Tibial nerve (tissue), 4 donors: Measurements from ENCODE around the gene SLC28A3. TPM values are rescaled to one million over a fixed set of nuclear protein-coding genes. Genes with fewer than 3 reads are reported as not detected.

ENCODE experiments used
- DNase-seq, 2 donors: peaks; one replicate each; pipeline ENCODE4 v3.0.0-alpha.2; 2019; ENCODE audit warnings: low spot score in 2 of 2
- H3K27ac ChIP-seq, 4 donors: fragments of 200-600 bp; sonication (generic) in 3 of 4; one replicate each; pipeline ENCODE4 v1.5.1; 2017 to 2019; ENCODE audit warnings: mild to moderate bottlenecking in 1 of 4
- H3K27me3 ChIP-seq, 2 donors: fragments of 200-600 bp; sonication (generic) in 1 of 2; one replicate each; pipeline versions ENCODE4 v1.5.1 to v1.6.0; 2017 to 2019
- H3K36me3 ChIP-seq, 3 donors: fragments of 200-600 bp; sonication (generic); one replicate each; pipeline ENCODE4 v1.5.1; 2018 to 2019
- H3K4me1 ChIP-seq, 4 donors: fragments of 200-600 bp; sonication (generic) in 3 of 4; one replicate each; pipeline ENCODE4 v1.5.1; 2017 to 2019
- H3K4me3 ChIP-seq, 4 donors: fragments of 200-600 bp; sonication (generic) in 3 of 4; one replicate each; pipeline ENCODE4 v1.5.1; 2017 to 2019; ENCODE audit warnings: mild to moderate bottlenecking in 1 of 4, moderate library complexity in 1 of 4
- H3K9me3 ChIP-seq, 4 donors: fragments of 200-600 bp; sonication (generic) in 3 of 4; one replicate each; pipeline ENCODE4 v1.5.1; 2017 to 2019
- CTCF ChIP-seq, 5 experiments: fragments of 200-600 bp in 3 of 5; fragments of 450-650 bp in 2 of 5; sonication (generic) in 3 of 5; IDR thresholded peaks; one replicate each; pipeline ENCODE4 v1.5.1; 2016 to 2019; ENCODE audit warnings: antibody characterized with exemption in 5 of 5, mild to moderate bottlenecking in 3 of 5, moderate library complexity in 2 of 5
- EP300 ChIP-seq, 2 donors: sonication (generic); formaldehyde crosslinking; IDR thresholded peaks; one replicate each; pipeline ENCODE4 v1.6.1; 2017; ENCODE audit warnings: antibody characterized with exemption in 2 of 2, mild to moderate bottlenecking in 1 of 2
- POLR2A ChIP-seq, 2 donors: fragments of 450-650 bp; IDR thresholded peaks; one replicate each; pipeline ENCODE4 v1.6.1; 2017; ENCODE audit warnings: antibody characterized with exemption in 2 of 2, mild to moderate bottlenecking in 2 of 2, moderate library complexity in 2 of 2
- WGBS, 2 donors: methylation state at CpG; one replicate each; pipeline ENCODE4 v1.1.5; 2018; 5-methylcytosine and 5-hydroxymethylcytosine counted together
- total RNA-seq, 4 donors: library from RNA; depleted of rRNA; stranded (reverse); fragments of >200 nt; gene quantifications; one replicate each; pipeline ENCODE4 v1.1.0, GENCODE V29; 2016

Gene SLC28A3
- total RNA-seq, 4 donors from 2014 or later, result 0.44 TPM; not detected in 3

- WGBS, 2 donors, result 44% methylated on average over 2 of the region's 2 CpGs
- Histone ChIP-seq H3K27me3 (no peaks in the 10 kb centered on the region), H3K4me3 (no peak overlapping the region), H3K9me3 (no peaks in the 10 kb centered on the region), H3K27ac (no peak overlapping the region), H3K36me3 (no peaks in the 10 kb centered on the region), H3K4me1 (peaks cover 0 to 4% (median 0%) of the 10 kb centered on the region in 4 donors)
- DNase-seq, result no peak
- no peak for TF ChIP-seq CTCF (IDR thresholded peaks at IDR 0.05)
- no peak for TF ChIP-seq POLR2A (IDR thresholded peaks at IDR 0.05)
- TF ChIP-seq EP300 (IDR thresholded peaks at IDR 0.05), result no peak
Observed at GRCh38 chr9:84314306-84314705, 26.3 kb downstream of the SLC28A3 start.

- DNase-seq, result no peak
- 63% methylated on average over 2 of the region's 2 CpGs for WGBS, 2 donors
Observed at GRCh38 chr9:84310883-84311282, 29.7 kb downstream of the SLC28A3 start.

GRCh38 chr9:84305497-84306131, 34.9 kb downstream of the SLC28A3 start:
- Histone ChIP-seq H3K4me1 (peaks cover 0 to 13% (median 0%) of the 10 kb centered on the region in 4 donors), H3K36me3 (no peaks in the 10 kb centered on the region), H3K4me3 (no peak overlapping the region), H3K9me3 (no peaks in the 10 kb centered on the region), H3K27ac (no peak overlapping the region), H3K27me3 (no peaks in the 10 kb centered on the region)
- WGBS, 2 donors, result 67 to 74% methylated on average over 5 of the region's 5 CpGs
- TF ChIP-seq CTCF (IDR thresholded peaks at IDR 0.05) (no peak), EP300 (IDR thresholded peaks at IDR 0.05) (no peak), POLR2A (IDR thresholded peaks at IDR 0.05) (no peak)
- DNase-seq, result no peak

More at GRCh38 chr9:84310883-84311282, 29.7 kb downstream of the SLC28A3 start:
- TF ChIP-seq CTCF (IDR thresholded peaks at IDR 0.05) (no peak), POLR2A (IDR thresholded peaks at IDR 0.05) (no peak), EP300 (IDR thresholded peaks at IDR 0.05) (no peak)
- Histone ChIP-seq H3K9me3 (no peaks in the 10 kb centered on the region), H3K27me3 (no peaks in the 10 kb centered on the region), H3K27ac (no peak overlapping the region), H3K4me3 (no peak overlapping the region), H3K36me3 (no peaks in the 10 kb centered on the region), H3K4me1 (peaks cover 0 to 4% (median 0%) of the 10 kb centered on the region in 4 donors)

- Histone ChIP-seq H3K27ac (no peak overlapping the region), H3K27me3 (no peaks in the 10 kb centered on the region), H3K4me1 (peaks cover 0 to 13% (median 0%) of the 10 kb centered on the region in 4 donors), H3K9me3 (no peaks in the 10 kb centered on the region), H3K36me3 (no peaks in the 10 kb centered on the region), H3K4me3 (no peak overlapping the region)
- no peak for DNase-seq
- 45 to 48% methylated on average over 1 of the region's 1 CpG for WGBS, 2 donors
- TF ChIP-seq POLR2A (IDR thresholded peaks at IDR 0.05), result no peak
- TF ChIP-seq EP300 (IDR thresholded peaks at IDR 0.05), result no peak
- no peak for TF ChIP-seq CTCF (IDR thresholded peaks at IDR 0.05)
Observed at GRCh38 chr9:84304166-84304565, 36.4 kb downstream of the SLC28A3 start.

GRCh38 chr9:84303061-84303460, 37.5 kb downstream of the SLC28A3 start:
- H3K9me3 ChIP-seq, result no peaks in the 10 kb centered on the region
- DNase-seq, result no peak
- no peak overlapping the region for H3K4me3 ChIP-seq
- H3K27ac ChIP-seq, result no peak overlapping the region
- WGBS, 2 donors, result 87 to 91% methylated on average over 4 of the region's 4 CpGs
- H3K4me1 ChIP-seq, result peaks cover 0 to 13% (median 0%) of the 10 kb centered on the region in 4 donors
- no peaks in the 10 kb centered on the region for H3K36me3 ChIP-seq
- no peaks in the 10 kb centered on the region for H3K27me3 ChIP-seq
- no peak for TF ChIP-seq POLR2A (IDR thresholded peaks at IDR 0.05)
- no peak for TF ChIP-seq CTCF (IDR thresholded peaks at IDR 0.05)
- TF ChIP-seq EP300 (IDR thresholded peaks at IDR 0.05), result no peak
